PC-9 (cell line): Measurements from ENCODE around the gene LRP1B.

Experiments
- CTCF ChIP-seq: fragments of 200-600 bp; sonication (generic); conservative IDR thresholded peaks from 2 replicates; pipeline ENCODE4 v1.6.1; 2017; ENCODE audit warnings: mixed run types, antibody characterized with exemption, mild to moderate bottlenecking, moderate library complexity
- EZH2 ChIP-seq: fragments of 200-600 bp; sonication (generic); IDR thresholded peaks from 2 replicates; pipeline ENCODE4 v1.8.0; 2017; ENCODE audit warnings: antibody characterized with exemption, low read depth

- TF ChIP-seq CTCF (no peak), EZH2 (no peak)
Measured at GRCh38 chr2:140526575-140526974, 1604.2 kb downstream of the LRP1B start.
